T-helper 1 cell (primary cell): ENCODE results near the gene COG4.
A peak's percentile ranks its signal among the peaks of the same experiment; 100 is the strongest.
"Not testable (repeated sequence)": the region's sequence is repeated elsewhere in the genome, so short reads cannot be mapped to it uniquely, and the experiment has no call there.

Experiments used
- DNase-seq, 5 donors: peaks; one replicate each; pipeline ENCODE4 v3.0.0-alpha.2; 2012 to 2020
- total RNA-seq, 4 donors: gene quantifications; one replicate each; lab custom pipeline; 2026; lab: John Stamatoyannopoulos, UW

Gene COG4
- total RNA-seq: 38.5 to 85.7 (median 69.5) reads per million in 4 donors

DNA sequence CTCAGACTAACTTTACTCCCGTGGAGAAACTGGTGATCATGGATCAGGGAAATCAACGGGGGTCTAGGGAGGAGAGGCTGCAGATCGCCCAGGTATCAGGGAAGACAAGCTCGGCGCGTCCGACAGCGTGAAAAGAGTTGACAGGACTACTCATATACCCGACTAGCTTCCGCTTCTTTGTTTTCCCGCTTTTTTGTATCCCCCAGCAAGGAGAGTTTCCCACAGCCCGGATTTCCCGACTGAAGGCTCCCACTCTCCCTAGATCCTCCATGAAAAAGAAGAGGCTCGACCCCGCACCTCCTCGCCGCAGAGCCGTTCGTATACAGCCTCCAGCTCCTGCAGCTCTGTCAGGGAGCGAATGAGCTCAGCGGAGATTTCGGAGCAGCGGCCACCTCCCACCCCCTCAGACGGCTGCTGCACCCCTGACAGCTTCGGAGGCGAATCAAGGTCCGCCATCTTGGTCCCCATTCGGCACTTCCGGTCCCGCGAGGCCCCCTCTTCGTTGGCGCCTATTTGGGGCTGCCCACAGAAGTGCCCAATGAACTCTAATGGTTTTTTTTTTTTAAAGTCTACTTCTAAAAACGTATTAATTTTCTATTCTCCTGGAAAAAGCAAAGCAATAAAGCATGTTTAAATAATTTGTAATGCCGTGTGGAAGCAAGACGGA, at the start of gene COG4:
Gene COG4, minus strand, starts transcription at position 479 of the 667 bp plus-strand sequence. Its CDS starts 11 bp downstream, at position 468.
- DNase-seq: peak; percentile 84 to 91 (median 87)

DNA sequence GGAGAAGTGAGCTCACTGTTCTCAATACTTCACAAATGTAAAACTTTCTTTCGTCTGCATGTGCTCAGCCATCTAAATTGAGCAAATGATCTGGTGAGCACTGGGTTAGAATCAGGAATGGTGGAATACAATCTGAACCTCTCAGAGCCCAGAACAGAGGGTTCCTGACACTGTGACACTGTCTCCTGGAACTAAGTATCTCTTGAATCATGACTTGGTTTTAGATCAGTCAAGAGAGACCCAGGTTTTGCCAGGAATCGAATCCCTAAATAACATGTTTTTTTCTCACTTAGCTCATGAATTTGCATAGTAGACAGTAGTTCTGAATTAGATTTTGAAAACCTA, 49.5 kb upstream of the COG4 start:
- no peak for DNase-seq

DNA sequence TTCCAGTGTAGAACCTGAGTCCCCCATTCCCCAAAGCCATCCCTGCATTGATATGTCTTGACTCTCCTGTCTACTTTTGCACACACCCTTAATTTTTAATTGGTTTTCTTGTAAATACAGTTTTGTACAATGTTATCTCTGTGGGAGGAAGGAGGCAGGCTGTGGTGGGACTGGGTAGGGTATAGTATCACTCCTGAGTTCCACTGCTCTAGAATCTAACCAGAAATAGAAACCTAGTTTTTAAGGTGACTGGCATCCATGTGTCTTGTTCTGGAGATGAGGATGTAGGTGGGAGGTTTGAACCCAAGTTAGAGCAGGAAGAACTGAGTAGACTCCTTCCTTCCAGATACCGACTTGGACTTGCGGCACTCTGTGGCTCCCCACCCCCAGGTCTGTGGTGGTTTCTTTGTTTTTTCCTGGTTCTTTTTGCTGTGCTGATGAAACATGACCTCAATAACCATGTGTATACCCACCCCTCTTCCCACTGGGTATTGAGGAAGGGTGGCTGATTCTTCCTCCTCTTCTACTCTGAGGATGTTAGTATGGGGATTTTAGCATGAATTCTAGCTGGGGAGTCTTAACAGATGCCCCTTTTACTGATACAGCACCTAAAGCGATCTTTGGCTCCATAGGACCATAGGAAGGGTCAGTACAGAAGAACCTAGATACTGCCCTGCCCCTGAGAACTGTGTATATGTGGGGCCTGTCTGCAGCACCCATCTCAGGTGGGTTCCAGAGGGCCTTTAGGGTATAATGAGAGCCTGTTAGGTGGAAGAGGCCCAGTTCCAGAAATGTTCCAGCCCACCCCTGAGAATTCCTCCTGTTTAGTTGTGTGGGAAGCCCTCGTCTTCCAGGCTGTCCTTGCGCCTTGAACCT, 48.9 kb upstream of the COG4 start:
- DNase-seq: no peak

DNA sequence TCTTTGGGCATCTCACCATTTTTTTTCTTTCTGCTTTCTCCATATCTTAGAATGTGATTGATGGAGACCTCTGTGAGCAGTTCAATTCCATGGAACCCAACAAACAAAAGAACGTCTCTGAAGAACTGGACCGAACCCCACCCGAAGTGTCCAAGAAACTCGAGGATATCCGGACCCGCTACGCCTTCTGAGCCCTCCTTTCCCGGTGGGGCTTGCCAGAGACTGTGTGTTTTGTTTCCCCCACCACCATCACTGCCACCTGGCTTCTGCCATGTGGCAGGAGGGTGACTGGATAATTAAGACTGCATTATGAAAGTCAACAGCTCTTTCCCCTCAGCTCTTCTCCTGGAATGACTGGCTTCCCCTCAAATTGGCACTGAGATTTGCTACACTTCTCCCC, 48.3 kb upstream of the COG4 start:
- DNase-seq: no peak

DNA sequence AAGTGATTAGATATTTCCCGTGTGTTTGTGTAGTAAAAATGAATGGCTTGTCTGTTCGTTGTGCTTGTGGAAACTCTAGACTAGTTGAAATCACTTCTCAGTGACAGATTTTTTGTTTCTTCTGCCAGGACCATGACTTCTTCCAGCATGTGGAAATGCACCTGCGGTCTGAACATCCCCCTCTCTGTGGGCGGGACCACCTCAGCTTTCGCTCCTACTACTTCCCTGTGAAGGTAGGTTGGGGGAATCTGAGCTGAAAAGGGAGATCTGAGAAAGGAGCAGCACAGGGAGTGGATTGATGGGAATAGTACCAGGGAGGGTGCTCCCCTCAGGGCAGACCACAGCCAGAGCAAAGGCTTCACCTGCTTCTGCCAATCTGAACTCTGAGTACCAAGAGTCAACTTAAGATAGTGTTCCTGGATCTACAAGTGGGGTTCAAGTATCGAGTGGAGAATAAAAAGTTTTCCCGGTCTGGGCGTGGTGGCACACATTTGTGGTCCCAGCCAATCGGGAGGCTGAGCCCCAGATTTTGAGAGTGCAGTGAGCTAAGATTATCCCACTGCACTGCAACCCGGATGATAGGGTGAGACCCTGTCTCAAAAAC, 47.7 kb upstream of the COG4 start:
- DNase-seq: no peak

DNA sequence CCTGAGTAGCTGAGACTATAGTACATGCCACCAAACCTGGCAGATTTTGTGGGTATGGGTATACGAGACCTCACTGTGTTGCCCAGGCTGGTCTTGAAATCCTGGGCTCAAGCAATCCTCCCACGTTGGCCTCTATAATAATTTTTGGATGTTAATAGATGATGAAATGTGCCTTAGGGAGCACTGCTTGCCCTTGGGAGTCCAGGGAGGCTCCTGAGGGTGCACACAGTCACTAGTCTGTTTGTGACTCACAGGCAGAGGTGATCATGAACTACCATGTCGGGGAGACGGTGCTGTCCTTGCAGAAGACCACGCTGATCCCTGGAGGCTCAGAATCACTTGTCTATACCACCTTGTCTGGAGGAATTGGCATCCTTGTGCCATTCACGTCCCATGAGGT, 46.4 kb upstream of the COG4 start:
- no peak for DNase-seq

DNA sequence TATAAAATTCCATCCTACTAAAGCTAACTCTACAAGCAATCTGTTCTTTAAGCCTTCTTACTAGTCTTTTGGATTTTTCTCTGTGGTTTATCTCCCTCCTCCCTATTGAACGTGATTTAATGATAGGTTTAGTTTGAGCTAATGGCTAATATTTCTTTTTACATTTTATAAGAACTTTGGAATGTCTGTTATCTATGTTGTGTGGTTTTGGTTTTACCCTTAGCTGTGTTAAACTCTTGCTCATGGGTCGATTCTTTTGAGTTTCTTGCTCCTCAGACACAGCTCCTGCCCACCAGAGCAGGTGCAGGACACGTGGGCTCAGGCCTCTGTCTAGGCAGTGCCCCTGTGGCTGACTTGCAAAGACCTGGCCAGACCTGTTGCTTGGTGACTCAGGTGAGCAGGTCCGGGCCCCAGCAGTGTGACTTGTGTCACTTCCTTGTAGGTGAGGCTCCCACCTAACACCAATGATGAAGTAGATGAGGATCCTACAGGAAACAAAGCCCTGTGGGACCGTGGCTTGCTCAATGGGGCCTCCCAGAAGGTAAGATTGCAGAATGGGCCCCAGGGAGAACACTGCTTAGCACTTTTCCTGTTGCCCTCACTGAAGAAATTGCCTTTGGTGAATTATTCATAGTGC, 45.4 kb upstream of the COG4 start:
- no peak for DNase-seq

DNA sequence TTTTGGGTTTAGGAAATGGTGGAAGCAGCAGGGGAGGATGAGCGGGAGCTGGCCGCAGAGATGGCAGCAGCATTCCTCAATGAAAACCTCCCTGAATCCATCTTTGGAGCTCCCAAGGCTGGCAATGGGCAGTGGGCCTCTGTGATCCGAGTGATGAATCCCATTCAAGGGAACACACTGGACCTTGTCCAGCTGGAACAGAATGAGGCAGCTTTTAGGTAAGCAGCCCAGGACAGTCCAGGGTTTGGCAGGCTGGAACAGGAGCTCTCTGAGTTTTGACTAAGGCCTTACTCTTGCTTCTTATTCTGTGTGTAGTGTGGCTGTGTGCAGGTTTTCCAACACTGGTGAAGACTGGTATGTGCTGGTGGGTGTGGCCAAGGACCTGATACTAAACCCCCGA, 41.7 kb upstream of the COG4 start:
- DNase-seq: no peak

DNA sequence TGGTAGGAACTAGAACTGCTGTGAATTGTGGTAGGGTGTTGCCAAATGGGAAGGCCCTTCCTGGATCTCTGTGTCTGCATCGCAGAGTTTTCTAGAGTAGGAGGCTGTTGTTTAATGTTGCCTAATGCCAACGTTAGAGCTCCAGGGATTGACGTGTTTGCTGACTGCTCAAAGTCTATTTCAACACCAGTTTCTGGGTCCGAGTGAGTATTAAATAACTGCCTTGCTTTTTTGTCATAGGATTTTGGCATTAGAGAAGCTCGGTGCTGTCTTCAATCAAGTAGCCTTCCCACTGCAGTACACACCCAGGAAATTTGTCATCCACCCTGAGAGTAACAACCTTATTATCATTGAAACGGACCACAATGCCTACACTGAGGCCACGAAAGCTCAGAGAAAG, 40.3 kb upstream of the COG4 start:
- DNase-seq: no peak

DNA sequence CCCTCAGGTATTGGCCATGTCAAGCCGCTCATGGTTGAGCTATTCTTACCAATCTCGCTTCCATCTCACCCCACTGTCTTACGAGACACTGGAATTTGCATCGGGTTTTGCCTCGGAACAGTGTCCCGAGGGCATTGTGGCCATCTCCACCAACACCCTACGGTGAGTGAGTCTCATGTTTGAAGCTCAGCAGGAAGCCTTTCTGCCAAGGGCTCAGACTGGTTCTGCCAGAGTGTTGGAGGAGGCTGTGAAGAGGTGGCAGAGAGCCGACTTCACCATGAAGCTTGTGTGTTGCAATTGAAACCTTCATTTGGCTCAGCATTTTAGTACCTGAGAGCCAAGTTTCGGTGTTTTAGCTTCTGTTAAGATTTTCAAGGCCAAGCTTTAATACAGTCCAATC, 38.3 kb upstream of the COG4 start:
- DNase-seq: no peak

DNA sequence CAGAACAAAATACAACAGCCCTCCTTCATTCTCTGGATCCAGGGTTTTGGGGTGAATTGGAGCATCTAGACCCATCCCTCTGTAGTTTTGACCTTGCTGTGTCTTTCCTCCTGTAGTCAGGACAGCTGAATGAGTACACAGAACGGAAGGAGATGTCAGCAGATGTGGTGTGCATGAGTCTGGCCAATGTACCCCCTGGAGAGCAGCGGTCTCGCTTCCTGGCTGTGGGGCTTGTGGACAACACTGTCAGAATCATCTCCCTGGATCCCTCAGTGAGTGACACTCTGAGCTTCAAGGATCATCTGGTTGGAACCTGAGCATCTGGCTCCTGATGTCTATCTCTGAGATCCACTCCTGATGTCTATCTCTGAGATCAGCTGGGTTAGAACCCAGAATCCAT, 32.7 kb upstream of the COG4 start:
- DNase-seq: no peak

DNA sequence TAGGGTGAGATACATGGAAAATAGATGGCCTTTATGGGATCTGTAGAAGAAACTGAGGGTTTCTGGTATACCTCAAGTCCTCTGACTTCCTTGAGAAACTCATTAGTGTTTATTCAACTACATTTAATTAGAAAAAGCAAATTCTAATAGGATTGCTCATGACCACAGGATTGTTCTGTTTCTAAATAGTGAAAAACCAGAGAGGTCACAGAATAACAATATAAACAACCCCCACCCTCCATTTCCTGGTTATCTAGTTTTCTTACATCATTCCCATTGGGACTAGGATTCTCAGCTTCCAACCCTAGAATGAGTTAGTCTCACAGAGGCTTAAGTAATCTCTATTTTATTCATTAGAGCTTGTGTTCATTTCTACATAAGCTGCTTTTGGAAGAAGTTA, 30.3 kb upstream of the COG4 start:
- DNase-seq: no peak

DNA sequence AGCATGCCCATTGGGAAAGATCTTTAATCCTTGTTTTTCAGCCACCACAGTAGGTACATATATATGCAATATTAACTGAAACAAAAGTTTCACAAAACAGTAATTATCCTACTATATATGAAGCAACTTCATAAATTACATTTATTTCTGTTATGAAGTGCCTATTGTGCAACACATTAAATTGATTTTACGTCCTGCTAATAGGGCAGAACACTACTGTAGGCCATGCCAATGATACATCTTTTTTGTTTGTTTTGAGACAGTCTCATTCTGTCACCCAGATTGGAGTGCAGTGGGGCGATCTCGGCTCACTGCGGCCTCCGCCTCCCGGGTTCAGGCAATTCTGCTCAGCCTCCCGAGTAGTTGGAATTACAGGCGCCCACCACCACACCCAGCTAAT, 29.3 kb upstream of the COG4 start:
- no peak for DNase-seq

DNA sequence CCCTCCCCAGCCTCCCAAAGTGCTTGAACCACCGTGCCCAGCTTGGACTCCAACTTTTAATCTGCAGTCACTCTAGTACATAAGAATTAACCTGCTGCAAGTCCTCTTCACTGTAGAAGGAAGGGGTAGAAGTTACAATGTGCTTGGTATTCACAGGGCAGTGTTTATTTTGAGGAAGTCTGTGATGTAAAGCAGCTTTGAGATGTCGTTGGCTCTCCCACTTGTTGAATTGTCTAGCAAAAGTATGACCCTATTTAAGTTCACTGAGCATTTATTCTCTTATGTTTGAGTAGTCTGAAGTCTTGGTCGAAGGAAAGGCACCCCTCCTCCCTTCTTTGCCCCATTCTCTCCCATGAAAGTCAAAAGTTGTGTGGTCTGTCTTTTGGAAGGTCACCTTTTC, 28.4 kb upstream of the COG4 start:
- no peak for DNase-seq

DNA sequence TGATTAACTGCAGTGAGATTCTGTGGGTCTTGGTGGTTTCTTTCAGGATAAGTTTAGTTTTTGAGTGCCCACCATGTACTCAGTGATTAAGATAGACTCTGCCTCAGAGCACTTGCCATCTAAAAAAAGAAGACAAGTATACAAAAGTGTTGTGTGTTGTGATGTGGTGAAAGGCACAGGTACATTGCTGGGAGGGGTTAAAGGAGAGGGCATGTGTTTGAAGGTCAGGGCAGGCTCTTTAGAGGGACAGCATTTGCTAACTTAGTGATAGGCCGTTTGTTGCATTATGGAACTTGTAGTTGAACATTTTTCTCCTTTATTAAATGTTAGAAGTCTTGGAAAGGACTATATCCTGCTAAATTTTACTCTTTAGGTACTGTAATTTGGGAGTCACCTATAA, 26.7 kb upstream of the COG4 start:
- DNase-seq: no peak

DNA sequence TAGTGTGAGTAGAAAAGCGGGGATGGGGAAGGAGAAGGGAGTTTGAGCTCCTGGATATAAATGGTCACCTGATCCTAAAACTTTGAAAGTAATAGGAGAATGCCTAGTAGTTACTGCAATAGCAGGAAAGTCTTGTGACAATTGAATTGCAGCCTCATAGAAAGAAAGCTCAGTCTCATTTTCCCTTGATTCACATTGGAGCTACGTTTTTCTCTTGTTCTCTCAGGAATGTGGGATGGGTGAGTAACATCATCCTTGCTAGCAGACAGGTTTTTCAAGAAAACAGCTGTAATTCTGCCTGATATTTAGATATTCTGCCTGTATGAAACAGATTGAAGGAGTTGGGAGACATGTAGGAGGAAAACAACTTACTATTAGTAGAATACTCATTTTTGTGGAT, 25.6 kb upstream of the COG4 start:
- DNase-seq: no peak

DNA sequence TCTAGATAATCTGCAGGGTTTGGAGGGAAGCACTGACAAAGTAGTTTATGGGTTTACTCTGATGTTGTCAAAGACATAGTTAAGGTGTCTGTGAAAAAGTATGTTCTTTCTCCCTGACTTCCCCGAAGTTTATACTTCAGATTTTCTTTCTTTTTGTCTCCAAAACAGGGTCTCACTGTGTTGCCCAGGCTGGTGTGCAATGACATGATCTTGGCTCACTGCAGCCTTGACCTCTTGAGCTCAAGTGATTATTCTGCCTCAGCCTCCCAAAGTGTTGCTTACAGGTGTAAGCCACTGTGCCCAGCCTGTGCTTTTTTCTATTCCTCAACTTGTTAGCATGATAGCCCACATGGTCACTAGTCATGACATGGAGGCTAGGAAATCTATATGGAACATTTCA, 21.2 kb upstream of the COG4 start:
- no peak for DNase-seq

DNA sequence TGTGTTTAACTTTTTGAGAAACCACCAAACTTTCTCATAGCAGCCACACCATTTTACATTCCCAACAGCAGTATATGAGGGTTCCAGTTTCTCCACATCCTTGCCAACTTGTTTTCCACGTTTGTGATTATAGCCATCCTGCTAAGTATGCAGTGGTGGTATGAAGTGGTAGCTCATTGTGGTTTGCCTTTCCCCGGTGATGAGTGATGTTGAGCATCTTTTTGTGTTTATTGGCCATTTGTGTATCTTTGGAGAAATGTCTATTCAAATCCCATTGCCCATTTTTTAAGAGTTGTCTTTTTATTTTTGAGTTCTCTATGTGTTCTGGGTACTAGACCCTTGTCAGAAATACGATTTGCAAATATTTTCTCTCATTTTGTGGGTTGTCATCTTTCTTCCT, 17.6 kb upstream of the COG4 start:
- DNase-seq: no peak

DNA sequence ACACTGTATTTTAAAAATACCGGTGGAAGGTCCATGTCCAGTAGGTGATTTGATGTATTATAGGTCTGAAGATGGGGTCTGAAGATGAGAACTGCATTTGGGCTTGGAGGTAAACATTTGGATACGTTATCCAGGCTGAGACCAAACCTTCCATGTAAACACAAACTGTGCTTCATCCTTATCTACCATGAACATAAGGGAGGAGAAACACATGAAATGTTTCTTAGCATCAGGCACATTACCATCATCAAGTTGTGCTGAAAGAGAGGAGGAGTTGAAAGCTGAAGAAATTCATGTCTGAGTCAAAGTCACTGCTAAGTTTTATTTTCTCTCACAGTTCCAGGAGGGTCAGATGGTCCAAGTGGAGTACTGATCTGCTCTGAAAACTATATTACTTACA, 11.6 kb upstream of the COG4 start:
- DNase-seq: no peak

DNA sequence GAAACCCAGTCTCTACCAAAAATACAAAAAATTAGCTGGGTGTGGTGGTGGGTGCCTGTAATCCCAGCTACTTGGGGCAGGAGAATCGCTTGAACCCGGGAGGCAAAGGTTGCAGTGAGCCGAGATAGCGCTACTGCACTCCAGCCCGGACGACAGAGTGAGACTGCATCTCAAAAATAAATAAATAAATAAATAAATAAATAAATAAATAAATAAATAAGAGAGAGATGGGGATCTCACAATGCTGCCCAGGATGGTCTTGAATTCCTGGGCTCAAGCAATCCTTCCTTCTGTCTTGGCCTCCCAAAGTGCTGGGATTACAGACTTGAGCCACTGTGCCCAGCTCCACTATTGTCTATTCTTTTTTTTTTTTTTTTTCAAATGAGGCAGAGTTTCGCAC, 6.6 kb upstream of the COG4 start:
- not testable (repeated sequence) for DNase-seq

DNA sequence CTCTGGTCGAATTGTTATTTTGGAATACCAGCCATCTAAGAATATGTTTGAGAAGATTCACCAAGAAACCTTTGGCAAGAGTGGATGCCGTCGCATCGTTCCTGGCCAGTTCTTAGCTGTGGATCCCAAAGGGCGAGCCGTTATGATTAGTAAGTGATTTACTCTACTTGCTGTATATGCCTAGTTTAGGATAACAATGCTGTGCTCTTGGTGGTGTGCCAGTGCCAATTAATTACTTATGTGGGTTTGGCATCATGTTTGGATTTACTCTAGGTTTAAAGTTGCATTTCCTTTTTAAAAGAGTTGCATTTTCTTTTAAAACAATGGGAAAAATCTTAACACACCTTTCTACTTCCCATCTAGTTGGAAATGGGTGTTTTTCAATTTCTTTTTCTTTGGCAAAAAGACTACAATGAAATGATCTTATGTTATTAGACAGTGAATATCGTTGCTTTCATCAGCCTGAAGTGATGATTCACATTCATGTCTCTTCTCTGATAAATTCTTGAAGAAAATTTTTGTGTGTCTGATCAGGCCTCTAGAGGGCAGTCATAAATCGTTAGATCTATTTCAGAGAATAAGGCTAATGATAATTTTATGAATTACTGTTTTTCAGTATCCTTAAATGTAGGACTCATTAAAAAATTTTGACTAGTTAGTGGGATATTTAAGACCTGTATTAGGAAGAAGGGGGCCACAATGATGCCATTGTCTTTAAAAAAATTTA, 5.9 kb upstream of the COG4 start:
- peak in 1 of 5 donors; percentile 28 for DNase-seq

DNA sequence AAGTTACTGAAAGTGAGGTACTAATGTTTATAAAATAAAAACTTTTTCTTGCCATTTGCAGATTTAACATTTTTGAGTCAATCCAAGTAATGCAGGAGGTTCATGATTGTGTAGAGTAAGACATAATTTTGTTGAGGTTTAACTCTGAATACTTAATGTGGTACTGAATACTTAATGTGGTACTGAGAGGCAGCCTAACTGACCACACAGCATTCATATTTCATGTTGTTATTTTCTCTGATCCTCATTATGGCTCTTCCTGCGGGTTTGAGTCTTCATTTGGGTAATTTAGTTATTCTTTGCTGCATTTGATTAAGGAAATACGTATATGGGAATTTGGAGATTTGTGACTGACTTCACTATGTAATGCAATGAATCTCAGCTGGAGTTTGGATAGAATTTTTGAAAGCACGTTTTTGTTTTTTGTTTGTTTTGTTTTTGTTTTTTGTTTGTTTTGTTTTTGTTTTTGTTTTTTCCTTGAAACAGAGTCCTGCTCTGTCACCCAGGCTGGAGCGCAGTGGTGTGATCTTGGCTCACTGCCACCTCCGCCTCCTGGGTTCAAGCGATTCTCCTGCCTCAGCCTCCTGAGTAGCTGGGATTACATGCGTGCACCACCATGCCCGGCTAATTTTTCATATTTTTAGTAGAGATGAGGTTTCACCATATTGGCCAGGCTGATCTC, 4.1 kb upstream of the COG4 start:
- no peak for DNase-seq
